GM21576 (cell line): ENCODE data around the gene RABEP1.

ENCODE experiments used
- ATAC-seq: cut with Tn5 transposase; IDR thresholded peaks from one replicate; pipeline ENCODE4 v1.9.1; 2021; ENCODE audit warnings: mild to moderate bottlenecking, moderate library complexity; ENCODE audit not compliant: unreplicated experiment

RABEP1 gene

GRCh38 chr17:5361426-5361825 lies 79.3 kb downstream of the RABEP1 start:
- ATAC-seq: no peak

GRCh38 chr17:5362162-5362811 lies 80.2 kb downstream of the RABEP1 start:
- no peak for ATAC-seq

DNA sequence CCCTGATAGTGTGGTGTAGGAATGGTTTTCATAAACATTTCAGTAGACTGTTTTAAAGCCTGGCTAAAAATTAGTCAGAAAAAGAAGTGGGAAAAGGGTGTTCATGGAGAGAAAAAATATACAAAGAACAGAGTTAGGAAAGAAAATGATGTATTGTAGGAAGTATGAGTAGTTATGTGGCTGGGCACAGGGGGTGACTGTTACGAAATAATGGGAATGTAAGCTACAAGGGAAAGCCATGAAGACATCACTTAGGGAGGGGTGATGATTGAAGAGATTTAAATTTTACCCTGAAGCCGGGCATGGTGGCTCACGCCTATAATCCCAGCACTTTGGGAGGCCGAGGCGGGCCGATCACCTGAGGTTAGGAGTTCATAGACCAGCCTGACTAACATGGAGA lies 82.1 kb downstream of the RABEP1 start:
- ATAC-seq: no peak

DNA sequence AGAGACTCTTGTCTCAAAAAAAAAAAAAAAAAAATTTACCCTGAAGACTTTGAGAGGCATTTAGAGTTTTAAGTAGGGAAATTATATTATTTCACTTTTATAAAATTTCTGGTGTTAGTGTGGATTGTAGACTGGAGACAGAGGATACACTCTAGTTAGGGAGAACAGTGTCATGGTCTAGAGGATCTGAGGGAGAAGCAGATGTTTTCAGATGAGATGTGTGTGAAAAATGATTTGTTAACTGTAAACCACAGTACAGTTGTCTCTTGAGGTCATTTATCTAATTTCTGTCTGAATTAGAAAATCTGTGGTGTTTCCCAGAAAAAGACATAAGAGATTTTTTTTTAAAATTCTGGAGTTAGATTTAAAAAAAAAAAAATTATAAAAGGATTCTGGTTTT lies 82.6 kb downstream of the RABEP1 start:
- no peak for ATAC-seq

GRCh38 chr17:5365831-5366230 lies 83.7 kb downstream of the RABEP1 start:
- ATAC-seq: no peak

DNA sequence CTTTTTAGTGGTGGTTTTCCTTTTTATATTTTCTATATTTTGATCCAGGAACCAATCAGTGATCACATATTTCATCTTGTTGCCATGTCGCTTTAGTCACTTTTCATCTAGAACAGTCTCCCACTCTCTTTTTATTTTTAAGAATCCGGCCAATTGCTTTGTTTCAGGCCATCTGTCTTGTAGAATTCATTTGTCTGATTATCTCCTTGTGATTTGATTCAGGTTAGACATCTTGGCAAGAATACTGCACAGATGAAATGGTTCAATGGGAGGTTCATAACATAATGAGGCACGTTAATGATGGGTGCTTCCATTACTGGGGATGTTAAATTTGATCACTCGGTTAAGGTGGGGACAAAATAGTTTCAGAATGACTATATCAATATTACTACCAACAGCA lies 88.3 kb downstream of the RABEP1 start:
- no peak for ATAC-seq

- ATAC-seq: no peak
Measured at GRCh38 chr17:5373112-5373511, 91.0 kb downstream of the RABEP1 start.

GRCh38 chr17:5378566-5379207 lies 96.6 kb downstream of the RABEP1 start:
- ATAC-seq: no peak

- no peak for ATAC-seq
Measured at GRCh38 chr17:5379351-5380107, 97.4 kb downstream of the RABEP1 start.

- no peak for ATAC-seq
Measured at GRCh38 chr17:5380491-5381135, 98.5 kb downstream of the RABEP1 start.

DNA sequence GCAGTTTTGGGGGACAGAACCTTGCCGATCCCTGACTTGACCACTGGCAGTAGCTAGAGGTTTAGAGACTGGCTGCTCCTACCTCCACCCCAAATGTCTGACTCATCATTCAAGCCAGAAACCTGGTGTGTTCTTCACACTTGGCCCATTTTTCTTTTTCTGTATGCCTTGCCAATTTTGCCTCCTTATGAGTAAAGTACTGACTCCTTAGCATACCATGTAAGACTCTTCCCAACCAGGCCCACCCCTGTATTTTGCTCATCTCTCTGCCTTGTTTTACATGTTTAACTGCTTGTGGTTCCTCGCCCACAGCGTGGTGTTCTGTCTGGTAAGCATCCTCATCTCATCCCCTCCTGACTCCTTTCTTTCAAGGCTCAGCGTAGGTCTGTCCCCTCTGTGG lies 99.5 kb downstream of the RABEP1 start:
- no peak for ATAC-seq

- no peak for ATAC-seq
Measured at GRCh38 chr17:5391678-5392077, 109.6 kb downstream of the RABEP1 start.

GRCh38 chr17:5396612-5397011 lies 114.5 kb downstream of the RABEP1 start:
- no peak for ATAC-seq

DNA sequence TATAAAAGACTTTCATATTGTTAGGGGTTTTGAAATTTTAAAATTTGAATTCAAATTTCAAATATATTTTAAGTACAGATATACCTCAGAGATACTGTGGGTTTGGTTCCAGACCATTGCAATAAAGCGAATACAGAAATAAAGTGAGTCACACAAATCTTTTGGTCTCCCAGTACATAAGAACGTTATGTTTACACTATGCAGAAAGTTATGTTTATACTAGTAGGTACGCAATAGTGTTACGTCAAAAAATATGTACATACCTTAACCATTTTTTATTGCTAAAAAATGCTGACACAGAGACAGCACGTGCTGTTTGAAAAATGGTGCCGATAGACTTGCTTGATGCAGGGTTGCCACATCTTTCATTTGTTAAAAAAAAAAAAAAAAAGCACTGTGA lies 117.7 kb downstream of the RABEP1 start:
- no peak for ATAC-seq

- ATAC-seq: no peak
Measured at GRCh38 chr17:5405400-5405799, 123.3 kb downstream of the RABEP1 start.

- ATAC-seq: no peak
Measured at GRCh38 chr17:5408186-5408585, 126.1 kb downstream of the RABEP1 start.

GRCh38 chr17:5410594-5411272 lies 128.6 kb downstream of the RABEP1 start:
- no peak for ATAC-seq

GRCh38 chr17:5413682-5414081 lies 131.6 kb downstream of the RABEP1 start:
- ATAC-seq: no peak

- ATAC-seq: no peak
Measured at GRCh38 chr17:5416901-5417300, 134.8 kb downstream of the RABEP1 start.

GRCh38 chr17:5418858-5419355 lies 136.8 kb downstream of the RABEP1 start:
- peak; percentile 33 for ATAC-seq
